Left lung (tissue), 10 donors: ENCODE results near the gene FYN. TPM values are rescaled to one million over a fixed set of nuclear protein-coding genes. Genes with fewer than 3 reads are reported as not detected.

Experiments
- ATAC-seq: fragments of 200-7000 bp; cut with Tn5 transposase; one replicate; pipeline ENCODE4 v1.9.1; 2020; ENCODE audit warnings: moderate library complexity
- DNase-seq, 4 donors: peaks; one replicate each; pipeline ENCODE4 v3.0.0-alpha.2; 2013 to 2020
- H3K27ac ChIP-seq, 2 donors: fragments of 200-600 bp; sonication (generic) in 1 of 2; one replicate each; pipeline versions ENCODE4 v1.5.0 to v1.8.0; 2020 to 2021
- H3K27me3 ChIP-seq, 2 donors: fragments of 200-600 bp; sonication (generic) in 1 of 2; one replicate each; pipeline versions ENCODE4 v1.5.0 to v1.8.0; 2020 to 2021
- H3K36me3 ChIP-seq, 2 donors: fragments of 200-600 bp; sonication (generic) in 1 of 2; one replicate each; pipeline versions ENCODE4 v1.5.0 to v1.8.0; 2020 to 2021
- H3K4me1 ChIP-seq, 2 donors: fragments of 200-600 bp; one replicate each; pipeline ENCODE4 v1.8.0; 2021
- H3K4me3 ChIP-seq, 2 donors: fragments of 200-600 bp; sonication (generic) in 1 of 2; one replicate each; pipeline versions ENCODE4 v1.5.0 to v1.8.0; 2020 to 2021; ENCODE audit warnings: mild to moderate bottlenecking in 1 of 2
- H3K9me3 ChIP-seq, 2 donors: fragments of 200-600 bp; sonication (generic) in 1 of 2; one replicate each; pipeline versions ENCODE4 v1.5.0 to v1.8.0; 2020 to 2021
- intact Hi-C, 2 donors: fragments of 100-400 bp; cut with DNase I; formaldehyde crosslinking; loops; one replicate each; pipeline versions ENCODE4 v1.11.2 to v1.14.2; 2022
- polyA plus RNA-seq, 6 donors: library from polyadenylated mRNA; unstranded; fragments of 120-200 nt; gene quantifications; one replicate each; pipeline ENCODE4 v1.2.1, GENCODE V29; 2013; ENCODE audit not compliant: insufficient read length in 6 of 6
- total RNA-seq, 2 donors: library from RNA; stranded (reverse); fragmentation: NEBNext Ultra II Directional; extraction: Animal tissue kit (Norgen Biotek cat#: 25700); gene quantifications; one replicate each; pipeline ENCODE4 v1.2.1, GENCODE V29; 2021
- TF ChIP-seq, protein P1 (sequence below), 2 donors: fragments of 200-600 bp; sonication (generic) in 1 of 2; IDR thresholded peaks; one replicate each; pipeline versions ENCODE4 v1.5.0 to v1.8.0; 2021; ENCODE audit warnings: antibody characterized with exemption in 2 of 2
- donor health status: DM: no; HTN: yes; CAD: no.
- donor health status: DM: no; HTN: no; CAD: no.

Gene FYN
- total and polyA plus RNA-seq, 8 donors = 58.8 to 165 (median 144) TPM

GRCh38 chr6:111703723-111704122 lies 169.5 kb downstream of the FYN start:
- H3K27ac ChIP-seq = no peak overlapping the region
- no peak overlapping the region for H3K4me3 ChIP-seq
- peaks cover 0 to 39% of the 10 kb centered on the region in 2 donors for H3K36me3 ChIP-seq
- ATAC-seq (no peak), DNase-seq (no peak)
- no peaks in the 10 kb centered on the region for H3K27me3 ChIP-seq
- H3K4me1 ChIP-seq = no peaks in the 10 kb centered on the region
- TF ChIP-seq, protein P1, sequence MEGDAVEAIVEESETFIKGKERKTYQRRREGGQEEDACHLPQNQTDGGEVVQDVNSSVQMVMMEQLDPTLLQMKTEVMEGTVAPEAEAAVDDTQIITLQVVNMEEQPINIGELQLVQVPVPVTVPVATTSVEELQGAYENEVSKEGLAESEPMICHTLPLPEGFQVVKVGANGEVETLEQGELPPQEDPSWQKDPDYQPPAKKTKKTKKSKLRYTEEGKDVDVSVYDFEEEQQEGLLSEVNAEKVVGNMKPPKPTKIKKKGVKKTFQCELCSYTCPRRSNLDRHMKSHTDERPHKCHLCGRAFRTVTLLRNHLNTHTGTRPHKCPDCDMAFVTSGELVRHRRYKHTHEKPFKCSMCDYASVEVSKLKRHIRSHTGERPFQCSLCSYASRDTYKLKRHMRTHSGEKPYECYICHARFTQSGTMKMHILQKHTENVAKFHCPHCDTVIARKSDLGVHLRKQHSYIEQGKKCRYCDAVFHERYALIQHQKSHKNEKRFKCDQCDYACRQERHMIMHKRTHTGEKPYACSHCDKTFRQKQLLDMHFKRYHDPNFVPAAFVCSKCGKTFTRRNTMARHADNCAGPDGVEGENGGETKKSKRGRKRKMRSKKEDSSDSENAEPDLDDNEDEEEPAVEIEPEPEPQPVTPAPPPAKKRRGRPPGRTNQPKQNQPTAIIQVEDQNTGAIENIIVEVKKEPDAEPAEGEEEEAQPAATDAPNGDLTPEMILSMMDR (IDR thresholded peaks at IDR 0.05) = no peak
- H3K9me3 ChIP-seq = no peaks in the 10 kb centered on the region
- intact Hi-C loops = no loop called here

DNA sequence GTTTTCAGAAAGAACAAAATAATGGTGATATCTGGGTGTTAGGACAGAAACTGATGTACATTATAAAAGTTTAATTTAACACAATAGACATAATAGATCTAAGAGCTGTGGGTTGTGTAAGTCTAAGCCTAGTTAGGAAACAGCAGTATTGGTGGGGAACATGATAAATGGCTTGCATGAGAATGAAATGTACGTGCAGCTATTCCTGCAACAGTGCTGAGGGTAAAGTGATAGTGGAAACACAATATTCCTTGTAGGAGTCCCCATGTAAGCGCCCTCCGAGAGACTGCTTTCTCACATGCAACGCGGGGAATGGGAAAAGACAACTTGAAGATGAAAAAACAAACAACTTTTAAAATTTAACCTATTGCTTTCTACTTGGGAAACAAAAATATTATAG lies 171.0 kb downstream of the FYN start:
- Histone ChIP-seq H3K4me3 (no peak overlapping the region), H3K36me3 (peaks cover 0 to 27% of the 10 kb centered on the region in 2 donors), H3K9me3 (no peaks in the 10 kb centered on the region), H3K27ac (no peak overlapping the region), H3K27me3 (no peaks in the 10 kb centered on the region), H3K4me1 (no peaks in the 10 kb centered on the region)
- DNase-seq (no peak), ATAC-seq (no peak)
- intact Hi-C loops = no loop called here
- TF ChIP-seq, protein P1 (IDR thresholded peaks at IDR 0.05) = no peak

DNA sequence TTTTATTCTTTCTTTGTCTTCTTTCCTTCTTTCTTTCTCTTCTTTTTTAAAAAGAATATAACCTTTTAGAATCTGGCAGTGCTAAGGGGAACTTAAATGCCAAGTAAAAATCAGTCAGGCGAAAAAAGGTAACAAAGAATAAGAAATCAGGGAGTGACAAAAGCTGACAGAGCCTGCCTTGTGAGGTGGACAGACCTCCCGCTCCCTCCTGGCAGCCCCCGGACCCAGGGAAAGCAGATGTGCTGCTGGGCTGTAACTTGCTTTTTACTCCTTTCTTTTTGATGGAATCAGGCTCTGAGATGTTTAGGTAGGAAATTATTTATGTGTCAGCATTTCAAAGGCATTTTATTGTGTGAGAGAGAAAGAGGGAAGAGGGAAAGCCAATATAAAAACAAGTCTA lies 172.1 kb downstream of the FYN start:
- no peak for DNase-seq
- Histone ChIP-seq H3K27me3 (no peaks in the 10 kb centered on the region), H3K36me3 (peaks cover 0 to 27% of the 10 kb centered on the region in 2 donors), H3K4me1 (no peaks in the 10 kb centered on the region), H3K27ac (no peak overlapping the region), H3K9me3 (no peaks in the 10 kb centered on the region), H3K4me3 (no peak overlapping the region)
- ATAC-seq = no peak
- intact Hi-C loops = no loop called here
- TF ChIP-seq, protein P1 (IDR thresholded peaks at IDR 0.05) = no peak

DNA sequence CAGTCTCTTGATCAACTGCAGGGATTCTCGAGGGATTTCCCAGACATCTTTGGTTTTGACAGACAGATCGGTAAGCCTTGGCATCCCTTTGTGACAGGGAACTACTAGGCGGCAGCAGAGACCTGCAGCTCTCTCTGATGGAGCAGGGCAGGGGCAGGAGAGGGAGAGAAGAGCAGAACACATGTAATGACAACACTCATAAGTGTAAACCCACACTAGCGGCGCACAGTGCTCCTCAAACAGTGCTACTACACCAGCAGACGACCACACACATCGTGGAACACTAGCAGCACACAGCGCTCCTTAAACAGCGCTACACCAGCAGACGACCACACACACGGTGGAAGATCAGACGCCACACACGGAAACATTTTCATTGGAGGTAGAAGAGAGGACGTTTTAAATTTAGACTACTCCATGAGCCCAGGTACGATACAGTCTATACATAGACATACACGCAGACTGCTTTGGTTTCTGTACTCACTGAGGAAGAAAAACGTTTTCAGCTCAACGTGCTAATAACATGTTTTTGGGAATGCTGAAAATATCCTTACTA lies 173.0 kb downstream of the FYN start:
- H3K27me3 ChIP-seq = no peaks in the 10 kb centered on the region
- intact Hi-C loops = no loop called here
- no peak for ATAC-seq
- H3K36me3 ChIP-seq = peaks cover 0 to 27% of the 10 kb centered on the region in 2 donors
- H3K4me3 ChIP-seq = no peak overlapping the region
- H3K4me1 ChIP-seq = no peaks in the 10 kb centered on the region
- TF ChIP-seq, protein P1 (IDR thresholded peaks at IDR 0.05) = no peak
- H3K9me3 ChIP-seq = no peaks in the 10 kb centered on the region
- H3K27ac ChIP-seq = no peak overlapping the region
- DNase-seq = no peak

DNA sequence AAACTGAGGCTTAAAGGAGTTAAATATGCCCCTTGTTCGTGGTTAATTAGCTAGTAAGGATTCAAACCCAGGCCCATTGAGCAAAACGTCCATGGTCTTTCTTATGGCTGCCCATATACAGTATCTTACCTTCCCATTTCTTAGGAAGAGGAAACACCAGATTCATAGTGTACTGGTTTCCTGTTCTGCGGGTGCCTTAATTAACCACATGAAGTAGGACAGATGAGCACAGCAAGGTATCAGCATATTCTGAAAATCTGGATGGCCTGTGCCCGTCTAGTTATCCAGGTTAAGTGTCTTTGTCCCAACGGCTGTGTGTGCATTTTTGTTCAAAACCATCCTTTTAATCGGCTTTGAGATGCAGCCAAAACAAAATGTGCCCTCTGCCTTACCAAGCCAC lies 174.1 kb downstream of the FYN start:
- no peak for DNase-seq
- no peak for ATAC-seq
- Histone ChIP-seq H3K36me3 (peaks cover 0 to 30% of the 10 kb centered on the region in 2 donors), H3K27me3 (no peaks in the 10 kb centered on the region), H3K27ac (no peak overlapping the region), H3K4me1 (no peaks in the 10 kb centered on the region), H3K9me3 (no peaks in the 10 kb centered on the region), H3K4me3 (no peak overlapping the region)
- intact Hi-C loops = no loop called here
- TF ChIP-seq, protein P1 (IDR thresholded peaks at IDR 0.05) = no peak
